Skeletal muscle satellite cell (primary cell): ENCODE results near the gene TCF7.

Source experiments
- H3K27me3 ChIP-seq: 2 replicates; pipeline ENCODE4 v1.7.0; 2013; ENCODE audit warnings: low read length; ENCODE audit not compliant: control insufficient read depth, insufficient read depth
- H3K36me3 ChIP-seq: 2 replicates; pipeline ENCODE4 v1.7.0; 2013; ENCODE audit warnings: mild to moderate bottlenecking, control low read depth, low read length; ENCODE audit not compliant: insufficient read depth
- H3K4me1 ChIP-seq: 2 replicates; pipeline ENCODE4 v1.7.0; 2013; ENCODE audit warnings: low read length; ENCODE audit not compliant: control insufficient read depth, insufficient read depth
- H3K4me2 ChIP-seq: 2 replicates; pipeline ENCODE4 v1.7.0; 2013; ENCODE audit warnings: mild to moderate bottlenecking, low read length
- H3K4me3 ChIP-seq: 2 replicates; pipeline ENCODE4 v1.7.0; 2013; ENCODE audit warnings: low read length
- H3K9ac ChIP-seq: 2 replicates; pipeline ENCODE4 v1.7.0; 2013; ENCODE audit warnings: mild to moderate bottlenecking, low read depth, low read length, moderate library complexity
- H3K9me3 ChIP-seq: replicated peaks from 2 replicates; pipeline ENCODE4 v1.7.0; 2013; ENCODE audit warnings: mild to moderate bottlenecking, control low read depth, low read length

Gene TCF7

GRCh38 chr5:134128648-134128995, 14.1 kb downstream of the TCF7 start:
- H3K4me1 ChIP-seq, result peaks cover 31% of the 10 kb centered on the region

GRCh38 chr5:134129411-134130238, 15.1 kb downstream of the TCF7 start:
- Histone ChIP-seq H3K9ac (no peak overlapping the region), H3K9me3 (no peaks in the 10 kb centered on the region), H3K36me3 (peaks cover 35% of the 10 kb centered on the region), H3K27me3 (no peaks in the 10 kb centered on the region), H3K4me3 (no peak overlapping the region), H3K4me2 (no peak overlapping the region), H3K4me1 (peaks cover 21% of the 10 kb centered on the region)

More at GRCh38 chr5:134128648-134128995, 14.1 kb downstream of the TCF7 start:
- H3K27me3 ChIP-seq, result no peaks in the 10 kb centered on the region
- no peaks in the 10 kb centered on the region for H3K9me3 ChIP-seq
- peaks cover 27% of the 10 kb centered on the region for H3K36me3 ChIP-seq
- no peak overlapping the region for H3K9ac ChIP-seq
- H3K4me3 ChIP-seq, result no peak overlapping the region
- no peak overlapping the region for H3K4me2 ChIP-seq

GRCh38 chr5:134130239-134130945, 15.9 kb downstream of the TCF7 start:
- H3K4me3 ChIP-seq, result no peak overlapping the region
- H3K4me1 ChIP-seq, result peaks cover 14% of the 10 kb centered on the region
- H3K27me3 ChIP-seq, result no peaks in the 10 kb centered on the region
- no peak overlapping the region for H3K9ac ChIP-seq
- H3K36me3 ChIP-seq, result peaks cover 41% of the 10 kb centered on the region
- H3K4me2 ChIP-seq, result no peak overlapping the region
- H3K9me3 ChIP-seq, result no peaks in the 10 kb centered on the region

- Histone ChIP-seq H3K4me3 (no peak overlapping the region), H3K4me1 (peaks cover 6% of the 10 kb centered on the region), H3K27me3 (no peaks in the 10 kb centered on the region), H3K9me3 (no peaks in the 10 kb centered on the region), H3K4me2 (no peak overlapping the region), H3K9ac (no peak overlapping the region), H3K36me3 (peaks cover 49% of the 10 kb centered on the region)
Observed at GRCh38 chr5:134131165-134131564, 16.7 kb downstream of the TCF7 start.

GRCh38 chr5:134131578-134132350, 17.3 kb downstream of the TCF7 start:
- Histone ChIP-seq H3K4me2 (no peak overlapping the region), H3K4me1 (peaks cover 3% of the 10 kb centered on the region), H3K4me3 (no peak overlapping the region), H3K36me3 (peaks cover 55% of the 10 kb centered on the region), H3K9ac (no peak overlapping the region), H3K9me3 (no peaks in the 10 kb centered on the region), H3K27me3 (no peaks in the 10 kb centered on the region)

GRCh38 chr5:134132372-134133187, 18.1 kb downstream of the TCF7 start:
- Histone ChIP-seq H3K4me3 (no peak overlapping the region), H3K4me1 (no peaks in the 10 kb centered on the region)

GRCh38 chr5:134133188-134133994, 18.9 kb downstream of the TCF7 start:
- no peak overlapping the region for H3K4me3 ChIP-seq
- peaks cover 5% of the 10 kb centered on the region for H3K4me1 ChIP-seq
- no peak overlapping the region for H3K9ac ChIP-seq
- no peaks in the 10 kb centered on the region for H3K27me3 ChIP-seq
- H3K9me3 ChIP-seq, result no peaks in the 10 kb centered on the region
- peaks cover 53% of the 10 kb centered on the region for H3K36me3 ChIP-seq
- no peak overlapping the region for H3K4me2 ChIP-seq

More at GRCh38 chr5:134132372-134133187, 18.1 kb downstream of the TCF7 start:
- H3K9me3 ChIP-seq, result no peaks in the 10 kb centered on the region
- no peak overlapping the region for H3K4me2 ChIP-seq
- peaks cover 53% of the 10 kb centered on the region for H3K36me3 ChIP-seq
- no peaks in the 10 kb centered on the region for H3K27me3 ChIP-seq
- H3K9ac ChIP-seq, result no peak overlapping the region

GRCh38 chr5:134133995-134134541, 19.6 kb downstream of the TCF7 start:
- H3K4me2 ChIP-seq, result no peak overlapping the region
- H3K9ac ChIP-seq, result no peak overlapping the region
- no peaks in the 10 kb centered on the region for H3K9me3 ChIP-seq
- H3K4me1 ChIP-seq, result peaks cover 8% of the 10 kb centered on the region
- H3K4me3 ChIP-seq, result no peak overlapping the region
- no peaks in the 10 kb centered on the region for H3K27me3 ChIP-seq
- H3K36me3 ChIP-seq, result peaks cover 47% of the 10 kb centered on the region

- peaks cover 8% of the 10 kb centered on the region for H3K4me1 ChIP-seq
- no peak overlapping the region for H3K4me2 ChIP-seq
- H3K9me3 ChIP-seq, result no peaks in the 10 kb centered on the region
- H3K9ac ChIP-seq, result no peak overlapping the region
- no peak overlapping the region for H3K4me3 ChIP-seq
- no peaks in the 10 kb centered on the region for H3K27me3 ChIP-seq
- H3K36me3 ChIP-seq, result peaks cover 46% of the 10 kb centered on the region
Observed at GRCh38 chr5:134135091-134135655, 20.7 kb downstream of the TCF7 start.

GRCh38 chr5:134136221-134136631, 21.7 kb downstream of the TCF7 start:
- no peaks in the 10 kb centered on the region for H3K27me3 ChIP-seq
- H3K4me2 ChIP-seq, result no peak overlapping the region
- no peaks in the 10 kb centered on the region for H3K9me3 ChIP-seq
- H3K4me1 ChIP-seq, result peaks cover 8% of the 10 kb centered on the region
- H3K36me3 ChIP-seq, result peaks cover 50% of the 10 kb centered on the region
- no peak overlapping the region for H3K4me3 ChIP-seq
- H3K9ac ChIP-seq, result no peak overlapping the region
